Hematopoietic multipotent progenitor cell (in vitro differentiated cells): Measurements from ENCODE around the gene NR1H3. TPM values are rescaled to one million over a fixed set of nuclear protein-coding genes. Genes with fewer than 3 reads are reported as not detected.
"Not testable (repeated sequence)": the region's sequence is repeated elsewhere in the genome, so short reads cannot be mapped to it uniquely, and the experiment has no call there.

Source experiments
- DNase-seq, 3 donors: peaks; one replicate each; pipeline ENCODE4 v3.0.0-alpha.2; 2011 to 2015; ENCODE audit warnings: low read depth in 2 of 3, low spot score in 2 of 3
- total RNA-seq: library from RNA; depleted of rRNA; stranded (reverse); fragments of >200 nt; gene quantifications from one replicate; pipeline ENCODE4 v1.2.3, GENCODE V29; 2012

The NR1H3 gene
- total RNA-seq, 1 donor, result 69.5 TPM

DNA sequence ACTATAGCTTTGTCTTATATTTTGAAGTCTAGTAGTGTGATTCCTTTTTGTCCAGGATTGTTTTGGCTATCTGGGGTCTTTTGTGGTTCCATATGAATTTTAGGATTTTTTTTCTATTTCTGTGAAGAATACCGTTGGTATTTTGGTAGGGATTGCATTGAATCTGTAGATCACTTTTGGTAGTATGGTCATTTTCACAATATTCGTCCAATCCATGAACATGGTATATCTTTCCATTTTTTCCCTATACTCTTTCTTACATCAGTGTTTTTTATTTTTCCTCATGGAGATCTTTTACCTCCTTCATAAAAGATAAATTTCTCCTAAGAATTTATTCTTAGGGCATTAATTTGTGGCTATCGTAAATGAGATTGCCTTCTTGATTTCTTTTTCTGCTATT, 41.3 kb downstream of the NR1H3 start:
- no peak for DNase-seq

DNA sequence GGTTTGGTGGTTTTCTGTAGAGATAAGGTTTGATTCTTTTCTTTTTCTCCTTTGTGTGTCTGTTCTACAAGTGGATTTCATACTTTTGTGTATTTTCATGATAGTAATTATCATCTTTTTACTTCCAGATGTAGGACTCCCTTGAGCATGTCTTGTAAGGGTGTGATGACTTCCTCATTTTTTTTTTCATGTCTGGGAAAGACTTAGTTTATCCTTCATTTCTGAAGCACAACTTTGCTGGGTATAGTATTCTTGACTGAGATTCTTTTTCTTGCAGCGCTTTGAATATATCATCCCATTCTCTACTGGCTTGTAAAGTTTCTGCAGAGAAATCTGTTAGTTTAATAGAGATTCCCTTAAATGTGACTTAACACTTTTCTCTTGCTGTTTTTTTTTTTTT, 45.1 kb downstream of the NR1H3 start:
- peak in 1 of 3 donors; percentile 2 for DNase-seq

DNA sequence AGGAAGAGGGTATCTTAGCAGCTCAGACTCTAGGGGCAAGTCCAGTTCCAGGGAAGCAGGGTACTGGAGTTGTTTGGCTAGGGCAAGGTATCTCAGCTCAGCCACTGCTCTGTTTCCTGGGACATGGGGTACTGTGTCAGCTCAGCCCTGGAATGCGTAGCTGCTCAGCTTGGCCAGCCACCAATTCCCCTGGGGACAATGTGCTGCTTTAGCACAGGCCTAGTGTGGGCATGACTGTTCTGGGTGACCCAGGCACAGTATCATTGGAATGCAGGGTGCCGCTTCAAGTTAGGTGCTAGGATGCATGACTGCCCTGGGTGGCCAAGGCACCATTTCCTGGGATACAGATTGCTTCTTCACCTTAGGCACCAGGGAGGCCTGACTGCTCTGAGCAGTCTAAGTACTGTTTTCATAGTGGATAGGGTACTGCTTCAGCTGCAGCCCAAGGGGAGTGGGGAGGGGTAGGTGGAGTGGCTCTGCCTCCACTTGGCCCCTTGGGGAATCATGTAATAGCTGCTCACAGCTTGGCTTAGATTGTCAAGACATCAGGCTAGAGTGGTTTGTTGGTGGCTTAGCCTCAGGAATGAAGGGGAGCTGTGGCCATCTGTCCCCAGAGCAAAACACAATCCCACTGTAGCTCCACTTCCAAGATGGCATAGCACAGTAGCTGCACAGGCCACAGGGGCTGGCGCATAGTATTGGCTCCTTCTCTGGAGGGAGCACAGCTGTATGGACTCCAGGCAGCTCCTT, 48.1 kb downstream of the NR1H3 start:
- DNase-seq, result no peak

DNA sequence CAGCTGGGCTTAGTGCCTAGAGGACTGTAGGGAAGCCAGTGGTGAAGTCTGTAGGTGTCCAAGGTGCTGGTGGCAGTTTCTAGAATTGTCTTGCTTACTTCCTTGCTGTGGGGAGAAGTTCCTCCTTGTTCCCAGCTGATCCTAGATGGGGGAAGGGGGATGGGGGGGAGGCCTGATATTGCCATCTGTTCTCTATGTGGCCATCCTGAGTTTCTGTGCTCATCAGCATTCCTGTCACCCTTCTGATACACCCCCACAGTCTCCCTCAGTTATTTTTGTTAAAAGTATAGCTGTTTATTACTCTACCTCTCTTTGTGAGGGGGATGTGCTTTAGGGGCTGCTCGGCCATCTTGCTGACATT, 48.7 kb downstream of the NR1H3 start:
- no peak for DNase-seq

DNA sequence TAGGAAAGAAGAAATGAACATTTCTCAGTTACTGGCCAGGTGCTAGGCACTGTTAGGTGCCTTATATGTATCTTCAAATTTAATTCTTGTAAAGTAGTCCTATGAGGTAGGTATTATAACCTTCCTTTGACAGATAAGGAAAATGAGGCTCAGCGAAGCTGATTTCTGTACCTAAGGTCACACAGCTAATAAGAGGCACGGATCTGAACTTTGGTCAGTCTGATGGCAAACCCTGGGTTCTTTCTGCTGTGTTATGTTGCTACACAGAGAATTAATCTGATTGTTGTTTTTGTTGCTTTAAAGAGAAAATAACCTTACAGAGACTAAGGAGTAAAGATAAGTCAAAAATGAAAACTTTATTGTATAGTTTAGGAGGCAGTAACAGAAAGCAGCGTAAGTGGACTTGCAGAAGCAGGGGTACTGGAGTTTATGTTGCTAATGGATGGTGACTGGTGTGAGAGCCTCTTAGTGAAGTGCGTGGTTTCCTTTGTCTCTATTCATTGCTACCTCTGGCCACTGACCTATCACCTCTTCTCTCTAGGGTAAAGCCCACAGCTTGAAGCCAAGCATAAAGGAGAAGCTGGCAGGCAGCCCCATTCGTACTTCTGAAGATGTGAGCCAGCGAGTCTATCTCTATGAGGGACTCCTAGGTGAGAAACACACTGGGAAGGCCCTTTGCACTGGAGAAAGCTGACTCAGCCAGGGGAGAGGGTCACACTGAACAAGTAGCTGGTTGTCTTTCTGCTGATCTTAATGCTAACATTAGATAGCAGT, 50.4 kb downstream of the NR1H3 start:
- no peak for DNase-seq

DNA sequence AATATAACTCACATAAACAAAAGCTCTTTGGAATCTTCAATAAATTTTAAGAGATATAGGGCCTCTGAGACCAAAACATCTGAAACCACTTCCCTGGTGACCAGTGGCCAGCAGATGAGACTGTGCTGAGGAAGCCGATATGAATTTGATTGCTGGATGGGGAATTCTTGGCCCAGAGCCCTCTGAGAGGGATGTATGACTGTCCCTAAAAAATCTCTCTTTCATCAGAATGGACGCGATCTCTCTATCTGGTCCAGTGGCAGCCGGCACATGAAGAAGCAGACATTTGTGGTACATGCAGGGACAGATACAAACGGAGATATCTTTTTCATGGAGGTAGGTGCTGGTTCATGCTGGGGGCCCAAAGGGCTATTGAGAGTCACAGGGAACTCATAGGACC, 57.2 kb downstream of the NR1H3 start:
- DNase-seq, result no peak

DNA sequence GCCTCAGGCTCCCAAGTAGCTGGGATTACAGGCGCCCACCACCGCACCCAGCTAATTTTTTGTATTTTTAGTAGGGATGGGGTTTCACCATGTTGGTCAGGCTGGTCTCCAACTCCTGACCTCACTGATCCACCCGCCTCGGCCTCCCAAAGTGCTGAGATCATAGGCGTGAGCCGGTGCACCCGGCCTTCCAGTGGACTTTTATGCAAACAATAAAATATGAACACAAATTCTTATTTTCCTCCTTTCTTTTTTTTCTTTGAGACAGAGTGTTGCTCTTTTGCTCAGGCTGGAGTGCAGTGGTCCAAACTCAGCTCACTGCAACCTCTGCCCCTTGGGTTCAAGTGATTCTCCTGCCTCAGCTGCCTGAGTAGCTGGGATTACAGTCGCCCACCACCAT, 58.7 kb downstream of the NR1H3 start:
- not testable (repeated sequence) for DNase-seq

DNA sequence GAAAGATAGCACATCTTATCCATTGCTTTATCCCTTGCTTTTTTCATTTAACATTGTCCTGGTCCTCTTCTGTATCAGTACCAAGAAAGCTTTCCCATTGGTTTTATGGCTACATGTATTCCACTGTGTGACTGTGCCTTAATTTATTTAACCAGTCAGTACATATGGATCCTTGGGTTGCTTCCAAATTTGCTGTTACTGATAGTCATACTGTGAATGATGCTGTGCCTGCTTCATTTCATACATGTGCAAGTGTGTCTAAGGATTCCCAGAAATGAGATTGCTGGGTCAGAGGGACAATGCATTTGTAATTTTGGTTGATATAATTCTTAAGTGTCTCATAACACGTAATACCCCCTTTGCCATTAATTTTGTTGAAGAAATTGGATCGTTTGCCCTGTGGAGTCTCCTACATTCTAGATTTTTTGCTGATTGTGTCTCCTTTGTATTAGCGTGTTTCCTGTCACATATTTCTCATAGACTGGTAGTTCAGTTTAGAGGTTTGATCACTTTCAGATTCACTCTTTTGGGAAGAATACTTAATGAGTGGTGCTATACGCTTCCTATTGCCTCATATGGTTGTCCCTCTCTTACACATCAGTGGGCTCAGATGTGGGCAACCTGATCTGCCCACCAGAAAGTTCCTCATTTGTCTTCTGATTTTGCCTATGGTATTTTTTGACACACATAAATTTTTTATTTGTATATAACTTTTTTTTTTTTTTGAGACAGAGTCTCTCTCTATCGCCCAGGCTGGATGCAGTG, 59.5 kb downstream of the NR1H3 start:
- DNase-seq, result no peak

DNA sequence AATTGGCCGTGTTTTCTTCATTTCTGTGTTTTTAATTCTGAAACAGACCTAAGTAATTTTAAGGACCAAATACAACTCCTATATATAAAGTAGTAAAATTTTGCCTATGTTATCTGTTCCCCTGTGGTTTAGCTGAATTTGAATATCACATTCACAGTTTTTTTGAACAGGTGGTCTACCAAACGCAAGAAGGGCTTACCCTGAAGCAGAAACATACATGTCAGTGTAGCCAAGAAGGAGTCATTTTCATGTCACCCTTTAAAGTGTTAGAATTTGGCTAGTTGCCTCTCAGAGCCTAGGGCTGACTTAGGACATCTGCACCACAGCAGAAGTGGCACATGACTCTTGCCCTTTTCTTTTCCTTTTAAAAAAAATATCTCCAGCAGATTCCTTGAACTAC, 60.4 kb downstream of the NR1H3 start:
- DNase-seq, result no peak

Other genes starting within 250 kb of the NR1H3 start
- 276 TPM for gene ARFGAP2, start 81.1 kb upstream of the NR1H3 start, total RNA-seq
- gene PACSIN3, start 71.6 kb upstream of the NR1H3 start, total RNA-seq, result 1.9 TPM
- 25.9 TPM for gene DDB2, start 43.0 kb upstream of the NR1H3 start, total RNA-seq
- 37.4 TPM for gene ACP2, start 9.2 kb upstream of the NR1H3 start, total RNA-seq
- gene MADD, start 12.1 kb downstream of the NR1H3 start, total RNA-seq, result 116 TPM
- gene MYBPC3, start 94.7 kb downstream of the NR1H3 start, total RNA-seq, result 0.27 TPM
- gene SPI1, start 120.6 kb downstream of the NR1H3 start, total RNA-seq, result 99.6 TPM
- gene SLC39A13, start 150.6 kb downstream of the NR1H3 start, total RNA-seq, result 26.4 TPM
- 60.3 TPM for gene PSMC3, start 168.4 kb downstream of the NR1H3 start, total RNA-seq
- 0.54 TPM for gene RAPSN, start 191.1 kb downstream of the NR1H3 start, total RNA-seq